HG02588 (cell line): Measurements from ENCODE around the gene OR2AG1.
"Not testable (repeated sequence)": the region's sequence is repeated elsewhere in the genome, so short reads cannot be mapped to it uniquely, and the experiment has no call there.

Experiments
- ATAC-seq: cut with Tn5 transposase; IDR thresholded peaks from one replicate; pipeline ENCODE4 v1.9.1; 2021; ENCODE audit warnings: mild to moderate bottlenecking, moderate library complexity; ENCODE audit not compliant: unreplicated experiment

OR2AG1 gene

DNA sequence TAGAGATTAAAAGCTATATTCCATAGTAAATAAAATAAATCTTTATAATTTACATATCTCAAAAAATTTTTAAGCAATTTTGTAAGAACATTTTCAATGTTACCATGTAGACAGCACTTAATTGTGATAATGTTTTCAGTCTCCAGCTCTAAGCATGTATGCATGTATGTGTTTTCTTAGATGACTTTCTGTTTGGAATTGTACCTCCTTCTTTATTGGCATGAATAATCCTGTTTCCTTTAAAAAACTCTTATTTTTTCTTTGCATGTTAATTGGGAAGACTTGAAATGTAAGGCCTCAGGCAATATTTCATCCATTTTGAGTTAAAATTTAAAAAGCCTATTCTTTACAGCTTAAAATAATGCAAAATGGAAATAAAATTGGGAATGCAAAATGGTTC lies 2.0 kb upstream of the OR2AG1 start:
- ATAC-seq, result no peak

GRCh38 chr11:6790546-6790945 lies 7.7 kb downstream of the OR2AG1 start:
- ATAC-seq, result no peak

GRCh38 chr11:6794639-6795038 lies 11.8 kb downstream of the OR2AG1 start:
- ATAC-seq, result no peak

GRCh38 chr11:6799402-6799801 lies 16.6 kb downstream of the OR2AG1 start, which contains the start of gene OR6A2:
Gene OR6A2 (minus strand): TSS chr11:6799689. CDS start chr11:6795708, 3,981 bp downstream.
- ATAC-seq, result no peak

- not testable (repeated sequence) for ATAC-seq
Observed at GRCh38 chr11:6801075-6801474, 18.3 kb downstream of the OR2AG1 start.

DNA sequence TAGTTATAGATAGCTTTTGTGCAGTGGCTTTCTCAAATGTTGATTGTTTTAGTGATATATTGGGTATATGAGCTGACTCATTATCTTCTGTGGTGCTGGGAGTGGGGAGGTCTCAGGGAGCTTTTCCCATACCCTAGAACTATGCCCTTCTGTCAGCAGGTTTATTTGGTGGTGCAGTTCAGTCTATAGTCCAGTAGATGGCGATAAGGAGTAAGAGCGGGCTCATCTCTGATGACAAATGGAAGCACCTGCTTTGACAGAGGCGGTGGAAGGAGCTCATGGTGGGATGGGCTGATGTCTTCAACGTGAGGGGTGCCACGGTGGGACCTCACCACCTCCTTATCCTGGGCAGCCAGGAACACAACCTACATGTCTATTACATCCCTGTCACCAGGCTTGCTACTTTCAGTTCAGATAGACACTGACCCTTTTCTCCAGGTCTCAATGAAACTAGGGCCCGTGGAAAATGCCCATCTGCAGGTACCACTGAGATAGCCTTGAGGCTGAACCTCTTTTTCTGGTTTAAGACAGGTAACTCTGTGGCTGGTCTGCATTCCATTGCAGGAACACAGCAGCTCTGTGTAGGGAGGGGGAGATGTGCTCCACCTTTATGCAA lies 29.7 kb downstream of the OR2AG1 start:
- peak; percentile 87 for ATAC-seq

GRCh38 chr11:6813656-6814055 lies 30.8 kb downstream of the OR2AG1 start:
- no peak for ATAC-seq

GRCh38 chr11:6817694-6818093 lies 34.9 kb downstream of the OR2AG1 start:
- ATAC-seq, result no peak

GRCh38 chr11:6818967-6819366 lies 36.1 kb downstream of the OR2AG1 start:
- ATAC-seq, result no peak

DNA sequence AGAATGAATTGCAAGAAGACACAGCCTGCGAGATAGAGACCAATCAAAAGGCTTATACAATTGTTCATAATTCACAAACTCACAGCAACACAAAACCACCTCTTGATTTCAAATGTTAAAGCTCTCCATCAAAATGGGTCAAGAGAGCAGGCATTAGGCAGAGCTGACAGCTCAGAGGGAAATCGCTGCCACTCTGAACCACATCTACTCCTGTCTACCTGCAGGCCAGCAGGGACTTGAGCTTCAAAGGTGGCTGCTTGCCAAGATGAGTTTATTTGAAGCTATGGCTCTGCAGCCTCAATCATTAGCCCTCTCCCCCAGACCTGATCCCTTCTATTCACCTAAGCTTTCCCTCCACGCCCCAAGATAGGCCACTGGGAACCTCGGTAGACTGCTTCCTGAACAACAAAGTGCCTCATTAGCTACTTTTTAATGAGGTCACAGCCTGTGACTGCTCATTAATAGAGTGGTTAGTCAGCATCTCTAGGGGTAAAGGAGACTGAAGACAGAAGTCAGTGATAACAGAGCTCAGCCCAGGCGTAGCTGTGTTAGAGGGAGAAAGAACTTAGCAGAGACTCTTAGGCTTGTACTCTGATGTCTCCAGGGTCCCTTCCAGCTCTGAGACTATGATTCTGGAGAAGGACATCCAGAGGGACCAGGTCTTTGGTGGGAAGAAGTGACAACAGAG lies 41.5 kb downstream of the OR2AG1 start:
- ATAC-seq, result no peak

DNA sequence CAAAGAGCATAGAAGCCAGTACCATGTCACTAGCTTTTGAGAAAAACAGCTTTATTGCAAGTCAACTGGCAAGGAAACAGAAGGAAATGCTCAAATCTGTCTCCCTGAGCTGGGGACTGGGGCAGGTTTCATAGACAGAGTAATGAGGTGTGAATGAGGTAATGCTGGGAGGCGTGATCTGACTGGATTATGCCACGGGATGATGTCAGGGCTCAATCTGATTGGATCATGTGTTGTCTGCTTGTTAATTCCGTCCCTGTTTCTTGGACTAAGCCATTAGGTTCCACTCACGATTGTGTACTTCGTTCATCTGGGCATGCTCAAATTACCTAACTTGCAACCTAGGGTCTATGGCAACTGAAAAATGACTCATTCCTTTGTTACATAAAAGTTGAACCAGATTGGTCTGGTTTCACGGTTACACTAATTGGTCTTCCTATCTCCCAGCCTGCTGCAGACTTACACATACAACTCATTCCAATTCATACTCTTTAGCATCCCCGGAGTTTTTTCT lies 42.5 kb downstream of the OR2AG1 start:
- ATAC-seq, result no peak

- ATAC-seq, result no peak
Observed at GRCh38 chr11:6828103-6828502, 45.3 kb downstream of the OR2AG1 start.

GRCh38 chr11:6833356-6833755 lies 50.5 kb downstream of the OR2AG1 start:
- ATAC-seq, result no peak

- ATAC-seq, result no peak
Observed at GRCh38 chr11:6834021-6834420, 51.2 kb downstream of the OR2AG1 start.
